GM10248 (cell line): Measurements from ENCODE around the gene TMPO.
"Not testable (repeated sequence)": the region's sequence is repeated elsewhere in the genome, so short reads cannot be mapped to it uniquely, and the experiment has no call there.

Experiments used
- CTCF ChIA-PET: fragments of 300-600 bp; sonication (Branson Sonifier 250); formaldehyde crosslinking; extraction: SDS; loops from one replicate; lab custom pipeline; 2021; ENCODE audit warnings: antibody characterized with exemption; lab: Yijun Ruan, JAX
- POLR2A ChIA-PET: fragments of 350-650 bp; sonication (Branson Sonifier 250); formaldehyde crosslinking; extraction: SDS; loops from one replicate; lab custom pipeline; 2020; ENCODE audit warnings: antibody characterized with exemption; lab: Yijun Ruan, JAX
- DNase-seq: peaks from one replicate; pipeline ENCODE4 v3.0.0; 2012; ENCODE audit errors: extremely low spot score
- TF ChIP-seq, protein P1 (sequence below): IDR thresholded peaks from 2 replicates; pipeline ENCODE4 v1.5.1; 2012; ENCODE audit warnings: mild to moderate bottlenecking, low read depth; ENCODE audit errors: extremely low read depth, missing control alignments, control extremely low read depth

TMPO gene

DNA sequence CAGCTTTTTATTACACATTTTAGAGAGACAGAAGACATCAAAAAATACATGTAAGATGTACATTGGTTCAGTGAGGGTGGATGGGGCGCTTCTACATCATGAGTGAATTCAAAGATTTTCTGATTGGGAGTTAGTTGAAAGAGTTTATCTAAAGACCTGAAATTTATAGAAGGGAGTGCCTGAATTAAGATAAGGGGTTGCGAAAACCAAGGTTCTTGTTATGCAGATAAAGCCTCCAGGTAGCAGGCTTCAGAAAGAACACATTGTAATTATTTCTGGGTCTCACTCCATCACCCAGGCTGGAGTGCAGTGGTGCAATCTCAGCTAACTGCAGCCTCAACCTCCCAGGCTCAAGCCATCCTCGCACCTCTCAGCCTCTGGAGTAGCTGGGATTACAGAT is 26.2 kb upstream of the TMPO start:
- DNase-seq: no peak
- CTCF ChIA-PET: interaction anchor here (1.6 to 6.1 kb wide), 2 partner anchors 26 to 510 kb away, joined by 10 to 55 read pairs; partner anchors contain the start of gene TMPO
- POLR2A ChIA-PET: no interaction called here

DNA sequence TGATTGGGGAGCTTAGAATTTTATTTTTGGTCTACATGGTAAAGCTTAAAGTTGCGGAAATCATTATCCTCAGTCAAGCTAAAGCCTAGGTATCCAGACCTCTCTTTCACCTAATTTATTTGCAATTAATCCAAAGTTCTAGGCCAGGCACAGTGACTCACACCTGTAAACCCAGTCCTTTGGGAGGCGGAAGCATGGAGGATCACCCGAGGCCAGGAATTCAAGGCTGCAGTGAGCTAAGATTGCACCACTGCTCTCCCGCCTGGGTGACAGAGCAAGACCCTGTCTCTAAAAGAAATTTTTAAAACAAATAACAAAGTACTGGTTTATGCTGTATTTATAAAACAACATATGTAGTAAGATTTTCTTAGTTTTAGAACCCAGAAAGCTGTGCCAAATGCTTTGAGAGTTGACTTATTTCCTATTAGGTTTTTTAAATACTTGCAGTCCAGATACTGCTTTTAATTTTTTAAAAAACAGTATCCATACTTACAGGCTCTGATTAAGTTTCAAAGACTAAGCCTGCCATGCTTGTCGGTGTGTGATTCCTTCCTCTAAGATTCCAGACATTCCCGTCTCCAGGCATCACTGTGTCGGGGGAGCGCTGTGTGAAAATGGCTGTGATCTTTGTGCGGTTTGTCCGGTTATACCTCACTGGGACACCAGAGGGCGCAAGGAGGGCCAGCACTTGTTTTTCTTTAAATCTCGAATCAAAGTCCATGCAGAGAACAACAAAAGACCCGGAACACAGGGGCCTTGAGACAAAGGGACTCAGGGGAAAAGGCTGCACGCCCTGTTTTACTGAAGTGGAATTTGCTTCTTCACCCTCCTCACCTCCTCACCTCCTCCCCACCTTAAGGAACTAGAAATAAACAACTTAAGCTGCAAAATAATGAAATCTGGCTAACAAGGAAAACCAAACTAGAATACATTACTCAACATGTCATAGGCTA is 24.6 kb upstream of the TMPO start:
- DNase-seq: peak; percentile 70
- TF ChIP-seq, protein P1, sequence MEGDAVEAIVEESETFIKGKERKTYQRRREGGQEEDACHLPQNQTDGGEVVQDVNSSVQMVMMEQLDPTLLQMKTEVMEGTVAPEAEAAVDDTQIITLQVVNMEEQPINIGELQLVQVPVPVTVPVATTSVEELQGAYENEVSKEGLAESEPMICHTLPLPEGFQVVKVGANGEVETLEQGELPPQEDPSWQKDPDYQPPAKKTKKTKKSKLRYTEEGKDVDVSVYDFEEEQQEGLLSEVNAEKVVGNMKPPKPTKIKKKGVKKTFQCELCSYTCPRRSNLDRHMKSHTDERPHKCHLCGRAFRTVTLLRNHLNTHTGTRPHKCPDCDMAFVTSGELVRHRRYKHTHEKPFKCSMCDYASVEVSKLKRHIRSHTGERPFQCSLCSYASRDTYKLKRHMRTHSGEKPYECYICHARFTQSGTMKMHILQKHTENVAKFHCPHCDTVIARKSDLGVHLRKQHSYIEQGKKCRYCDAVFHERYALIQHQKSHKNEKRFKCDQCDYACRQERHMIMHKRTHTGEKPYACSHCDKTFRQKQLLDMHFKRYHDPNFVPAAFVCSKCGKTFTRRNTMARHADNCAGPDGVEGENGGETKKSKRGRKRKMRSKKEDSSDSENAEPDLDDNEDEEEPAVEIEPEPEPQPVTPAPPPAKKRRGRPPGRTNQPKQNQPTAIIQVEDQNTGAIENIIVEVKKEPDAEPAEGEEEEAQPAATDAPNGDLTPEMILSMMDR: peak; percentile 88
- ChIA-PET CTCF (interaction anchor here (0.7 to 6.1 kb wide), 31 partner anchors 8 to 1946 kb away, joined by 3 to 55 read pairs (median 4); partner anchors contain the start of gene TMPO), POLR2A (no interaction called here)

More for the DNA sequence above, 26.2 kb upstream of the TMPO start:
- TF ChIP-seq, protein P1: no peak

DNA sequence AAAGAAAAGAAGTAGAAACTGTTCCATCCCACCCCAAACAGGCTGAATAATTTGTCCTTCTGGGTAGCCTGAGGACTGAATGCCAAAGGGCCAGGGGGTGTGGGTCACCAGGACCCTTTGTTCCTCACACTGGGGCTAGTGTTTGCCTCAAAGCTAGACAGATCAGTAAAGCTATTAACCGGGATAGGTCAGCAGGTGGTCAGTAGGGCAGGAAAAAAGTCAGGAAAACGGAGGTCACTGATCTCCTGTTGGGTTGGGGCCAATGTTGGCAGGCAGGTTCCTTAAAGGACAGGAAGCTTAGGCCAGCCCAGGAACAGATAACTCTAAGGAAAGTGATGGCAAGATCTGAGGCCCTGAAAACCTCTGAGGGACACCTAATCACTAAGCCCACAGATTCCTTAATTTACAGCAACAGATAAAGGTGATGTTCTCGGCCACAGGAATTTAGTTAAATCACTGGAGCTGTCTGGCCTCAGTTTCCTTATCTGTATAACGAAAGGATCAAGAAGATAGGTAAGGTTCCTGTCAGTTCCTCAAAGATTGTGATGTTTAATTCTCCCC is 22.7 kb upstream of the TMPO start:
- CTCF ChIA-PET: interaction anchor here (0.7 to 6.1 kb wide), 6 partner anchors 11 to 506 kb away, joined by 3 to 55 read pairs (median 13); partner anchors contain the start of gene TMPO
- POLR2A ChIA-PET: no interaction called here
- TF ChIP-seq, protein P1: no peak
- no peak for DNase-seq

DNA sequence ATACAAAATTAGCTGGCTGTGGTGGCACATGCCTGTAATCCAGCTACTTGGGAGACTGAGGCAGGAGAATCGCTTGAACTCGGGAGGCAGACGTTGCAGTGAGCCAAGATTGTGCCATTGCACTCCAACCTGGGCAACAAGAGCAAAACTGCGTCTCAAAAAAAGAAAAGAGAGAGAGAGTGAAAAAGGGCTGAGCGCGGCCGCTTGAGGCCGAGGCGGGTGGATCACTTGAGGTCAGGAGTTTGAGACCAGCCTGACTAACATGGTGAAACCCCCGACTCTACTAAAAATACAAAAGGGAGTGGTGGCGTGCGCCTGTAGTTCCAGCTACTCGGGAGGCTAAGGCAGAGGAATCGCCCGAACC is 14.1 kb upstream of the TMPO start:
- CTCF ChIA-PET: interaction anchor here (1.1 to 2.0 kb wide), 5 partner anchors 9 to 32 kb away, joined by 4 to 12 read pairs (median 5); no protein-coding TSS in a partner anchor
- POLR2A ChIA-PET, DNase-seq: not testable (repeated sequence)

DNA sequence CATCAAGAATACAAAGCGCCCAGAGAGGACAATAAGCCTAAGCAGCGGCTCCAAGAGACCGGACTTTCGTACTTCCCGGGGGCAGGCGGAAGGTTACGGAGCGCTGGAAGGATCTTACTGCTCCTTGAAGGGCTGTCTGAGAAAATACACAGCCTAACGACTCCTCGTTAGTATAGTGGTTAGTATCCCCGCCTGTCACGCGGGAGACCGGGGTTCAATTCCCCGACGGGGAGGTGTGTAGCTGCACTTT is 12.1 kb upstream of the TMPO start:
- TF ChIP-seq, protein P1: no peak
- ChIA-PET CTCF (interaction anchor here (0.7 to 2.0 kb wide), 2 partner anchors 12 to 13 kb away, joined by 3 to 6 read pairs; partner anchors contain the start of gene TMPO), POLR2A (interaction anchor here (0.6 kb wide), 1 partner anchor 13 kb away, joined by 3 read pairs; no protein-coding TSS in a partner anchor)
- DNase-seq: peak; percentile 73

- POLR2A ChIA-PET: interaction anchor here (0.6 kb wide), 1 partner anchor 12 kb away, joined by 3 read pairs; no protein-coding TSS in a partner anchor
- CTCF ChIA-PET: interaction anchor here (0.7 to 2.0 kb wide), 2 partner anchors 12 kb away, joined by 3 to 6 read pairs; partner anchors contain the start of gene TMPO
- TF ChIP-seq, protein P1: no peak
Measured at GRCh38 chr12:98503592-98504367, 11.6 kb upstream of the TMPO start.

More at GRCh38 chr12:98503592-98504367, 11.6 kb upstream of the TMPO start:
- DNase-seq: peak; percentile 88
